Kasumi-1 (cell line): ENCODE measurements around the gene HAPSTR1.
"Not testable (repeated sequence)": the region's sequence is repeated elsewhere in the genome, so short reads cannot be mapped to it uniquely, and the experiment has no call there.

ENCODE experiments used
- DNase-seq, 2 experiments: peaks; one replicate each; lab custom pipeline; 2025; lab: John Stamatoyannopoulos, UW

The HAPSTR1 gene

GRCh38 chr16:9090960-9091866 lies at the start of gene HAPSTR1:
Gene HAPSTR1 (plus strand): TSS chr16:9091644. CDS start chr16:9092045, 401 bp downstream.
- peak; percentile 94 to 95 for DNase-seq

GRCh38 chr16:9042533-9042932 lies 48.9 kb upstream of the HAPSTR1 start:
- no peak for DNase-seq

- no peak for DNase-seq
These were observed 48.3 kb upstream of the HAPSTR1 start for GRCh38 chr16:9042964-9043680.

- not testable (repeated sequence) for DNase-seq
These were observed 45.9 kb upstream of the HAPSTR1 start for GRCh38 chr16:9045562-9045961.

- no peak for DNase-seq
These were observed 44.8 kb upstream of the HAPSTR1 start for GRCh38 chr16:9046667-9047055.

GRCh38 chr16:9047689-9048301 lies 43.6 kb upstream of the HAPSTR1 start:
- DNase-seq, result peak; percentile 74 to 77

- no peak for DNase-seq
These were observed 43.1 kb upstream of the HAPSTR1 start for GRCh38 chr16:9048302-9048700.

- DNase-seq, result no peak
These were observed 42.2 kb upstream of the HAPSTR1 start for GRCh38 chr16:9049241-9049640.

- peak in 1 of 2 experiments; percentile 5 for DNase-seq
These were observed 41.2 kb upstream of the HAPSTR1 start for GRCh38 chr16:9050102-9050830.

- peak in 1 of 2 experiments; percentile 5 for DNase-seq
These were observed 38.3 kb upstream of the HAPSTR1 start for GRCh38 chr16:9053006-9053601.

- DNase-seq, result no peak
These were observed 37.0 kb upstream of the HAPSTR1 start for GRCh38 chr16:9054460-9054859.

GRCh38 chr16:9055115-9055514 lies 36.3 kb upstream of the HAPSTR1 start:
- DNase-seq, result no peak

- no peak for DNase-seq
These were observed 35.8 kb upstream of the HAPSTR1 start for GRCh38 chr16:9055661-9056060.

- DNase-seq, result no peak
These were observed 35.4 kb upstream of the HAPSTR1 start for GRCh38 chr16:9056061-9056460.

- DNase-seq, result no peak
These were observed 33.2 kb upstream of the HAPSTR1 start for GRCh38 chr16:9058211-9058610.

- no peak for DNase-seq
These were observed 31.2 kb upstream of the HAPSTR1 start for GRCh38 chr16:9060225-9060624.

- DNase-seq, result peak; percentile 61 to 65
These were observed 30.1 kb upstream of the HAPSTR1 start for GRCh38 chr16:9061358-9061813.

GRCh38 chr16:9062301-9062700 lies 29.1 kb upstream of the HAPSTR1 start:
- DNase-seq, result no peak

- DNase-seq, result no peak
These were observed 26.4 kb upstream of the HAPSTR1 start for GRCh38 chr16:9065077-9065476.

GRCh38 chr16:9068886-9069285 lies 22.6 kb upstream of the HAPSTR1 start:
- DNase-seq, result no peak

GRCh38 chr16:9070254-9070653 lies 21.2 kb upstream of the HAPSTR1 start:
- no peak for DNase-seq
